Putamen (tissue), 1 donor: ENCODE results near the gene ETV1.

ENCODE experiments used
- DNase-seq: peaks from one replicate; pipeline ENCODE4 v3.0.0-alpha.2; 2016; ENCODE audit warnings: low spot score

Gene ETV1

DNA sequence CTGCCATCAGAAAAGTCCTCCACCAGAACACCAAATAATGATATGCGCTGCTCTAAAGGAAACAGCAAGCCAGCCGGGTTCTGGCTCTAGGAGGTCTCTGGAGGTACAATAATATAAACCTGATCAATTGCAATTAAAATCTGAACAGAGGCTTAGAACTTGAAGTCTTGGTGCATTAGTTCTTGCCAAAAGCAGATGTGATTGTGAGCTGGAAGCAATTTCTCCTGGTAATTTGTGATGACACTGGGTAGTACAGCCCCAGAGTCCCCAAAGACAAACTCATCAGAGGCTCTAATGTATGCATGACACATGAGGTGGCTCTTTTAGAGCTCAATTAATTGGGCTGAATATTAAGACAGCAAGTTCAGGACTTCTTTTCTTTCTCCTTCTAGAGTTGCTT is 3.3 kb downstream of the ETV1 start:
- no peak for DNase-seq

GRCh38 chr7:13984831-13985685 is 4.4 kb downstream of the ETV1 start:
- DNase-seq, result no peak

- no peak for DNase-seq
Observed at GRCh38 chr7:13984061-13984460, 5.4 kb downstream of the ETV1 start.

DNA sequence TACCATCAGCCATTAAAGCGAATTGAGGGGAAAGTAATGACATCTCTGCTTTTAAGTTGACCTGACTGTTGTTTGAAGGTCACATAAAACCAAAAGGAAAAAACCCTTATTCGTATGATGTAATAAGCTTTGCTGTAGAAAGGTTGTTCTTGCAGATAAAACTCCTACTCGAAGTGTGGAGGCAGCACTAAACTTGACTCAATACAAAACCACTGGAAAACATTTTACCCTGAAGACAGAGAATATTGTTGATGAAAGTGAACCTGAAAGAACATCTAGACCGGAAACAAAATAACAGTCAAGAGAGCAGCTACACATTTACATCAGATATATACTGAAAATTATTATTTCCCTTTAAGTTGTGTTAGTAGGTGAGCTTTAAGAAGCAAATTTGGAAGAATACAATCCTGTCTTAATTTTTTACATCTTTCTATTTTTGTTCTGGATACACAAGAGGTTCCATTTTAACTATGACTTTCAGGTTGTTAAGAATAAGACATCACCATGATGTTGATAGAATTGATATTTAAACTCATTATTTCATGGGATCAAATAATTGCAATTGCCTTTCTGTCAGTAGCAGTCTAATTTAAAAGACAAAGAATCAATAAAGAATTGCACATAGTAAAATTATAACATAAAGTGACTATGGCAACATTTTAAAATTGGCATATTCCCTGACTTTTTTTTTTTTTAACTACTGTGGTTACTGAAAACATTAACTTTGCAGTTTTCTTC is 6.4 kb downstream of the ETV1 start:
- DNase-seq, result no peak

GRCh38 chr7:13981070-13981469 is 8.4 kb downstream of the ETV1 start:
- DNase-seq, result no peak

- DNase-seq, result no peak
Observed at GRCh38 chr7:13980474-13980873, 9.0 kb downstream of the ETV1 start.

GRCh38 chr7:13979671-13980435 is 9.6 kb downstream of the ETV1 start:
- no peak for DNase-seq

DNA sequence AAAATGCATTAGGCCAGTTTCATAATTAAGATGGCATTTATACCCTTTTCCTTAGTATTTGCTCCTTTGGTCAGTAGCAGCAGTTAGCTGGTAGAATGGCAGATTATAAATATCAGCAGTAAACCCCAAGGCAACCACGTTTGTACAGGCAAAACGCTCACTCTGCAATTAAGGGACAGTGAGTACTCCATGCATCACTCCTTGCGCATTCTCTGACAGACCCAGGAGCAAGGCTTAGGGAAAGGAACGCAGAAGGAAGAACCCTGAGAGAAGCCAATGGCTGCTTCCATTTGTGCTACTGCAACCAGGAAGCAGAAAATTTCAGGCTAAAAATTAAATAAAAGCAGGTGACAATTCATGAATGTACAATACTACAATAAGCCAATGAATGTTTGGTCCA is 12.9 kb downstream of the ETV1 start:
- DNase-seq, result no peak

DNA sequence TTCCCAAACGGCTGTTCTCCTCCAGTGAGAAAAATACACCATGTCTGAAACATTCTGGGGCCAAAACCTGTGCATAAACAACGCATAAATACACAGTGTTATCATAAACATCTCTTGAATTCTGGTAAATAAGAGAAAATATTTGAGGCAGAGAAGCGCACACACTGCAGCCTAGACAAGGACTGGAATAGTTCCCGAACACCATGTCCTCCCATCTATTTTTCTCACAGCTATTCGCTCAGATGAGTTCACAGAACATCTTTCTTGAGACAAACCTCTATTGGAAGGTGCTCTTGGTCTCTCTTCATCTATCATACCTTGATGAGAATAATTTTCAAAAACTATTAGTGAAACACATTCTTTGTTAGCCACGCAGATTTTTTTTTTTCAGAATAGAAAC is 24.4 kb downstream of the ETV1 start:
- no peak for DNase-seq

DNA sequence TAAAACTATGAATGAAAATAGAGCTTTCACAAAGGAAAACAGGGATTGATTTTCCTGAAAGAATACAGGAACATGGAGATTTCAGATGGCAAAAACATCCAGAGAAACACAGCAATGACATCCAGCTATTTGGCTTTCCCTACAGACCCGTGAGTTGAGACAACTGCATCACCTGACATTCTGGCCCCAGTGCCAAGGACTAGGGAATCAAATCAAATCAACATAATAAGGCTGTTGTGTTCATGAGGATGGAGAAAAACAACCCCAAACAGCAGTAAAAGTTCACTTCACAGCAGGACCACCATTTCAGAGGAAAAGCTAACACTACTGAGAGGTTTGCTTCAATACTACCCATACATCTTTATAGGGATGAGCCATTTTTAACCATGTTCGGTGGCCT is 25.5 kb downstream of the ETV1 start:
- DNase-seq, result no peak

GRCh38 chr7:13955494-13955893 is 34.0 kb downstream of the ETV1 start:
- no peak for DNase-seq

DNA sequence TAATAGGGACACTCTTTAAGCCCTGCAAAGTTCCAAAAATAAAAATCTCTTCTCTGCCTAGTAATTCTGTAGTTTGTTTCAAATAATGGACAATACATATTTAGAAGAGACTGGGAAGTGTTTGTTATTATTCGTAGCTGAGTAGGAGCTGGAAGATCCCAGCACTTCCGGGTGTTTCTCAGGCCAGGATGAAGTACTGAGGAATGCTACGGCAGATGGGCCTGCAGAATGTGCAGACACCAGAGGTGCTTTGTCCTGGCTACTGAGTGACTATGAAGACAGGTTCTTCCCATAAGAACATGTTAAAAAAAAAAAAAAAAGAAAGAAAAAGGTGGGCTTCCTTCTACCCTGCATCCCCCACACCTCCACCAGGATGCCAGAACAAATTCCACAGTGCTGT is 36.1 kb downstream of the ETV1 start:
- DNase-seq, result no peak

DNA sequence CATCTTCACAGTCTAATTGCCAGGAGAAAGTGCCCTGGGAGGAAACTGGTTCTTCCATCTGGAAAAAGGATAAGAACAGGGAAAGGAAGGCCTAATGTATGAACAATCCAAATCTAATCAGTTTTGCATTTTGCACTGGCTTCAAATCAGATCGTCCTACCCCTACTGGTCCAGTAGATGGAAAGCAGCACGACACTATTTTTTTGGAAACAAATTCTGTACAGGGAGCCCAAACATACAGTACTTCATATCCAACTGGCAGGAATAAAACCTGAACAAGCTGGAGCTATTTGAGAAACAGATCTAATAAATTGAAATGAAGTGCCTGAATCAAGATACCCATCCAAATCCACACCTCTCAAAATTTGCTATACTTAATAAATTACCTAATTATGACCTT is 36.5 kb downstream of the ETV1 start:
- no peak for DNase-seq

DNA sequence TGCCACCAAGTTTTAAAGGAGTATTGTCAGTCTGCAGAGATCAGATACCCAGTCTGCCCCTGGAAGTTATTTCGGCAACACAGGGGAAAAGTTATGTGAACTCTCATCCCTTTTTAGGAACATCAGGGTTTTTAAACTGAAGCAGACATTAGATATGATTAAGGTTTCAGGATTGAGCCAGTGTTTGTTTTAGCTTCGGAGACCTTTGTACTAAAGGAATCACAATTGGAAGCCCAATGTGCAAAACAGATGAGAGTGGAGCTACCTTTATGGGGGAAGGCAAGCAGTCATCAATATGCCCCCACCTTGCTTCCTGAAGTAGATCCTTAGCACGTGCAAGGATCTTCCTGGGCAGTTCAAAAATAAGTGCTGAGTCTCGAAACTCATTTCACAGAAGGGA is 39.5 kb downstream of the ETV1 start:
- no peak for DNase-seq

GRCh38 chr7:13949445-13949844 is 40.0 kb downstream of the ETV1 start:
- no peak for DNase-seq

- DNase-seq, result no peak
Observed at GRCh38 chr7:13948019-13948801, 41.3 kb downstream of the ETV1 start.

DNA sequence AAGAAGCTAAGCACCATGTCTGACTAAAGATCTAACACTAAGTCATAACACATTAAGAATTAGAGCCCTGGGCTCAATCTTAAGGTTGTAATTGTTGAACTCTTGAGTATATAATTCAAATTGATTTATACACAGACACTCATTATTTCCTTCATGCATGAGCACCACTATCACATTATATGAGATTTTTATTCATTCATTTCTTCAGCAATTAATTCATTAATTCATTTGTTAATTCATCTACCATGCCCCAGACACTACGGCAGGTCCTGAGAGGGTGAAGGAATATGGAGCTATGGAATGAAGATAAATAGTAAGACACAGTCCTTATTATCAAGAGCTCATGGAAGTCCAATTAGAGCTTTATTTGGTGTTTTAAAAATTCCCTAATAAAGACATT is 41.9 kb downstream of the ETV1 start:
- DNase-seq, result no peak

GRCh38 chr7:13946181-13946580 is 43.3 kb downstream of the ETV1 start:
- DNase-seq, result no peak

GRCh38 chr7:13945670-13946069 is 43.8 kb downstream of the ETV1 start:
- DNase-seq, result no peak

DNA sequence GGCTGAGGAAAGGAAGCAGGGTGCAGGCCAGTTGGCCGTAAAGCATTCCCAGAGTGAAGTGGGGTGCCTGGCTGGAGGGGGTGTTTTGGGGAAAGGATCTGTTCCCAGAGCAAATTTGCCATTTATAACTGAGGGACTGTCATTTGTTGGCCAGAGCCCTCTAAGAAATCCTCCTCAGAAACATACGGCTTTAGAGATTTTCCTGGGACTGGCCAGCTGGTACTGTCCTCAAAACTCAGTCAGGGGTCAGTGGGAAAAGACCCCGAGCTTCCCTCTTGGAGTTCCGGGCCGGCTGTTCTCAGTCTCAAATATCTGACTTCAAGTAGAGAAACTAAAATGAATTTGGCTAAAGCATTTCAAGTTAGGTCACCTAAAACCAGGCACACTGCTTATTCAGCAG is 55.9 kb downstream of the ETV1 start:
- DNase-seq, result no peak

DNA sequence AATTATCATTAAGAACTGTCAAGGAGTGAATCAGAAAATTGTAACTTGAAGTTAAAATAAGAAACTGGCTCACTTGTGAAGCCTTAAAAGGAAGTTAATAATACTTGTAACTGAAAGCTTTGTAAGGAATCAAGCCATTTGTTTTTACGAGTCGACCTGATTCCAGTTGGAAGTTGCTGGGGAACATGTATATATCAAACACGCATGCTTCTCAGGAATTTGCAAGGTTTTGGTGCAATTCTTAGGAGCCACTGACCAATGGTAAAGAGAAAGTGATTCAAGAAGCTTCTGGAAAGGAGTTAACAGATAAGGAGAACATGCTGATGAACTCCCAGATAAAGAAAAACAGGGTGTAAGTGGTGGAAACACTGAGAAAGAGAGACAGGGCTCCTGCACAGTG is 56.4 kb downstream of the ETV1 start:
- DNase-seq, result peak; percentile 63

DNA sequence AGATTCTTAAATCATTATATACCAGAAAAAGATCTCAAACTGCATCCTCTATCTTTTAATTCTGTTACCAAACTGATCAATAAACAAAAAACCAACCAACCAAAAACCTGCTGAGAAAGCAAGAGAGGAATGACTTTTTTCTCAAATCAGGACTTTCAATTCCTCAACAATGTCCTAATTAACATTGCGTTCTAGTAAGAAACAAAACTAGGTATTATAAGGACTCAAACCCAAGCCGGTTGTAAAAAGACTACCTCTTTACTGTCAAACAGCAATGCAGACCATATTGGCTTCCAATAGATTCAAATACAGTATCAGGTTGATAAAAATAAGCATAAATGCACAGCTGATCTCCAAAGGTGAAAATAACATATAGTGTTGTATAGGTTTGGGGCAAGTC is 57.3 kb downstream of the ETV1 start:
- DNase-seq, result no peak
